ENCODE results near the gene STIP1.

Gene STIP1

GRCh38 chr11:64249038-64249437 is 63.1 kb downstream of the STIP1 start:
- H3K27me3 ChIP-seq (replicated peaks in 2 of 5; ENCODE audit: control insufficient read depth in 4 of 5, insufficient read depth in 5 of 5, low read length in 4 of 5): no peaks in the 10 kb centered on the region
- ChIA-PET POLR2A (interaction anchor here (1.6 kb wide), 1 partner anchor 19 kb away, joined by 4 read pairs; no protein-coding TSS in a partner anchor), CTCF (interaction anchor here (1.2 to 12.2 kb wide), 6 partner anchors 11 to 54 kb away, joined by 3 to 177 read pairs (median 24); partner anchors contain the start of genes CATSPERZ and FERMT3)
- H3K36me3 ChIP-seq (ENCODE audit: control insufficient read depth in 4 of 4, insufficient read depth in 4 of 4, low read length in 3 of 4): peaks cover 0 to 7% (median 3%) of the 10 kb centered on the region in 4 experiments
- no peak for DNase-seq
- 100% methylated on average over 4 of the region's 4 CpGs for WGBS (ENCODE audit: insufficient coverage)
- H3K4me3 ChIP-seq (ENCODE audit: control insufficient read depth in 1 of 7, extremely low read depth in 1 of 7, insufficient read depth in 4 of 7, low read depth in 2 of 7, low read length in 6 of 7): no peak overlapping the region
- H3K27ac ChIP-seq (ENCODE audit: insufficient read depth in 1 of 2, low read depth in 1 of 2, low read length in 2 of 2, poor library complexity in 1 of 2, severe bottlenecking in 2 of 2): no peak overlapping the region
- H3K9me3 ChIP-seq (ENCODE audit: control extremely low read depth in 1 of 5, control insufficient read depth in 4 of 5, insufficient read depth in 2 of 5, low read depth in 1 of 5, low read length in 4 of 5): no peaks in the 10 kb centered on the region
- peaks cover 0 to 72% (median 68%) of the 10 kb centered on the region in 4 experiments for H3K4me1 ChIP-seq (ENCODE audit: control extremely low read depth in 1 of 4, control insufficient read depth in 4 of 4, insufficient read depth in 4 of 4, low read length in 3 of 4)

- peaks cover 0 to 12% (median 2%) of the 10 kb centered on the region in 4 experiments for H3K36me3 ChIP-seq (ENCODE audit: control insufficient read depth in 4 of 4, insufficient read depth in 4 of 4, low read length in 3 of 4)
- H3K27me3 ChIP-seq (replicated peaks in 2 of 5; ENCODE audit: control insufficient read depth in 4 of 5, insufficient read depth in 5 of 5, low read length in 4 of 5): no peaks in the 10 kb centered on the region
- WGBS (ENCODE audit: insufficient coverage): 87% methylated on average over 7 of the region's 8 CpGs
- H3K4me3 ChIP-seq (ENCODE audit: control insufficient read depth in 1 of 7, extremely low read depth in 1 of 7, insufficient read depth in 4 of 7, low read depth in 2 of 7, low read length in 6 of 7): peak overlapping the region in 2 of 7 experiments; percentile 33 to 55
- peaks cover 0 to 65% (median 62%) of the 10 kb centered on the region in 4 experiments for H3K4me1 ChIP-seq (ENCODE audit: control extremely low read depth in 1 of 4, control insufficient read depth in 4 of 4, insufficient read depth in 4 of 4, low read length in 3 of 4)
- no peaks in the 10 kb centered on the region for H3K9me3 ChIP-seq (ENCODE audit: control extremely low read depth in 1 of 5, control insufficient read depth in 4 of 5, insufficient read depth in 2 of 5, low read depth in 1 of 5, low read length in 4 of 5)
- no peak for DNase-seq
- no peak overlapping the region for H3K27ac ChIP-seq (ENCODE audit: insufficient read depth in 1 of 2, low read depth in 1 of 2, low read length in 2 of 2, poor library complexity in 1 of 2, severe bottlenecking in 2 of 2)
- ChIA-PET CTCF (interaction anchor here (1.0 to 12.2 kb wide), 13 partner anchors 10 to 108 kb away, joined by 3 to 177 read pairs (median 6); partner anchors contain the start of genes BAD, CATSPERZ and FERMT3), POLR2A (interaction anchor here (1.2 to 1.7 kb wide), 4 partner anchors 18 to 68 kb away, joined by 3 to 10 read pairs (median 5); partner anchors contain the start of genes FERMT3 and TRMT112)
These were observed 63.8 kb downstream of the STIP1 start for GRCh38 chr11:64249563-64250414.

- H3K27ac ChIP-seq (ENCODE audit: insufficient read depth in 1 of 2, low read depth in 1 of 2, low read length in 2 of 2, poor library complexity in 1 of 2, severe bottlenecking in 2 of 2): no peak overlapping the region
- peaks cover 0 to 16% (median 7%) of the 10 kb centered on the region in 4 experiments for H3K36me3 ChIP-seq (ENCODE audit: control insufficient read depth in 4 of 4, insufficient read depth in 4 of 4, low read length in 3 of 4)
- WGBS (ENCODE audit: insufficient coverage): 25% methylated on average over 11 of the region's 13 CpGs
- no peaks in the 10 kb centered on the region for H3K9me3 ChIP-seq (ENCODE audit: control extremely low read depth in 1 of 5, control insufficient read depth in 4 of 5, insufficient read depth in 2 of 5, low read depth in 1 of 5, low read length in 4 of 5)
- peak overlapping the region; percentile 46 to 85 (median 75) for H3K4me3 ChIP-seq (ENCODE audit: control insufficient read depth in 1 of 7, extremely low read depth in 1 of 7, insufficient read depth in 4 of 7, low read depth in 2 of 7, low read length in 6 of 7)
- no peaks in the 10 kb centered on the region for H3K27me3 ChIP-seq (replicated peaks in 2 of 5; ENCODE audit: control insufficient read depth in 4 of 5, insufficient read depth in 5 of 5, low read length in 4 of 5)
- peaks cover 0 to 59% (median 55%) of the 10 kb centered on the region in 4 experiments for H3K4me1 ChIP-seq (ENCODE audit: control extremely low read depth in 1 of 4, control insufficient read depth in 4 of 4, insufficient read depth in 4 of 4, low read length in 3 of 4)
- DNase-seq: no peak
- CTCF ChIA-PET: interaction anchor here (0.9 to 12.2 kb wide), 16 partner anchors 7 to 107 kb away, joined by 3 to 177 read pairs (median 5); partner anchors contain the start of genes BAD, CATSPERZ and FERMT3
- POLR2A ChIA-PET: interaction anchor here (1.2 to 1.7 kb wide), 4 partner anchors 18 to 67 kb away, joined by 3 to 10 read pairs (median 5); partner anchors contain the start of genes FERMT3 and TRMT112
These were observed 64.5 kb downstream of the STIP1 start for GRCh38 chr11:64250415-64251015.

- CTCF ChIA-PET: interaction anchor here (0.9 to 12.2 kb wide), 14 partner anchors 8 to 104 kb away, joined by 3 to 177 read pairs (median 6); partner anchors contain the start of genes BAD, CATSPERZ and FERMT3
- peak within 1 kb of the TSS; percentile 46 to 85 (median 75) for H3K4me3 ChIP-seq (ENCODE audit: control insufficient read depth in 1 of 7, extremely low read depth in 1 of 7, insufficient read depth in 4 of 7, low read depth in 2 of 7, low read length in 6 of 7)
- peaks cover 0 to 54% (median 51%) of the 10 kb centered on the region in 4 experiments for H3K4me1 ChIP-seq (ENCODE audit: control extremely low read depth in 1 of 4, control insufficient read depth in 4 of 4, insufficient read depth in 4 of 4, low read length in 3 of 4)
- POLR2A ChIA-PET: interaction anchor here (0.6 to 1.7 kb wide), 5 partner anchors 9 to 66 kb away, joined by 3 to 10 read pairs (median 4); partner anchors contain the start of genes FERMT3 and TRMT112
- H3K36me3 ChIP-seq (ENCODE audit: control insufficient read depth in 4 of 4, insufficient read depth in 4 of 4, low read length in 3 of 4): peaks cover 0 to 23% (median 10%) of the 10 kb centered on the region in 4 experiments
- H3K9me3 ChIP-seq (ENCODE audit: control extremely low read depth in 1 of 5, control insufficient read depth in 4 of 5, insufficient read depth in 2 of 5, low read depth in 1 of 5, low read length in 4 of 5): no peaks in the 10 kb centered on the region
- no peak within 1 kb of the TSS for H3K27ac ChIP-seq (ENCODE audit: insufficient read depth in 1 of 2, low read depth in 1 of 2, low read length in 2 of 2, poor library complexity in 1 of 2, severe bottlenecking in 2 of 2)
- H3K27me3 ChIP-seq (replicated peaks in 2 of 5; ENCODE audit: control insufficient read depth in 4 of 5, insufficient read depth in 5 of 5, low read length in 4 of 5): no peaks in the 10 kb centered on the region
- DNase-seq: peak in 2 of 3 donors; percentile 49 to 55
- 0% methylated on average over 64 of the region's 75 CpGs for WGBS (ENCODE audit: insufficient coverage)
These were observed 65.2 kb downstream of the STIP1 start, which contains the start of gene PLCB3 for GRCh38 chr11:64251016-64251752. TSS of gene PLCB3 (plus strand) at chr11:64251530. CDS start at chr11:64251650, 120 bp downstream.

- Histone ChIP-seq H3K4me1 (ENCODE audit: control extremely low read depth in 1 of 4, control insufficient read depth in 4 of 4, insufficient read depth in 4 of 4, low read length in 3 of 4) (peaks cover 0 to 54% (median 51%) of the 10 kb centered on the region in 4 experiments), H3K27ac (ENCODE audit: insufficient read depth in 1 of 2, low read depth in 1 of 2, low read length in 2 of 2, poor library complexity in 1 of 2, severe bottlenecking in 2 of 2) (no peak overlapping the region), H3K27me3 (replicated peaks in 2 of 5; ENCODE audit: control insufficient read depth in 4 of 5, insufficient read depth in 5 of 5, low read length in 4 of 5) (no peaks in the 10 kb centered on the region), H3K4me3 (ENCODE audit: control insufficient read depth in 1 of 7, extremely low read depth in 1 of 7, insufficient read depth in 4 of 7, low read depth in 2 of 7, low read length in 6 of 7) (peak overlapping the region; percentile 46 to 85 (median 75)), H3K36me3 (ENCODE audit: control insufficient read depth in 4 of 4, insufficient read depth in 4 of 4, low read length in 3 of 4) (peaks cover 0 to 28% (median 14%) of the 10 kb centered on the region in 4 experiments), H3K9me3 (ENCODE audit: control extremely low read depth in 1 of 5, control insufficient read depth in 4 of 5, insufficient read depth in 2 of 5, low read depth in 1 of 5, low read length in 4 of 5) (no peaks in the 10 kb centered on the region)
- ChIA-PET POLR2A (interaction anchor here (0.6 to 0.7 kb wide), 2 partner anchors 9 to 17 kb away, joined by 3 to 4 read pairs; no protein-coding TSS in a partner anchor), CTCF (interaction anchor here (0.7 to 12.2 kb wide), 11 partner anchors 8 to 104 kb away, joined by 3 to 177 read pairs (median 5); partner anchors contain the start of genes BAD, CATSPERZ and FERMT3)
- DNase-seq: no peak
- WGBS (ENCODE audit: insufficient coverage): 0% methylated on average over 12 of the region's 18 CpGs
These were observed 65.7 kb downstream of the STIP1 start for GRCh38 chr11:64251753-64252002.
